Endothelial cell of umbilical vein (primary cell): ENCODE results near the gene SLC26A6.

ENCODE experiments used
- GATA2 ChIP-seq: IDR thresholded peaks from 2 replicates; pipeline ENCODE4 v1.7.0; 2011; ENCODE audit warnings: low read depth, mild to moderate bottlenecking, moderate library complexity, mixed read lengths, low read length; ENCODE audit not compliant: insufficient read length, insufficient read depth
- POLR2A ChIP-seq: IDR thresholded peaks from 2 replicates; pipeline ENCODE4 v1.6.1; 2012; ENCODE audit warnings: low read depth, mild to moderate bottlenecking, control low read depth, low read length
- POLR2AphosphoS5 ChIP-seq: IDR thresholded peaks from 2 replicates; pipeline ENCODE4 v1.6.1; 2012; ENCODE audit warnings: low read depth, mild to moderate bottlenecking, control low read depth, low read length, moderate library complexity; ENCODE audit not compliant: insufficient read depth
- TF ChIP-seq, protein P1 (sequence below), 2 donors: IDR thresholded peaks; 1 replicate in 1 of 2; 2 replicates in 1 of 2; pipeline ENCODE4 v1.5.1; 2011; ENCODE audit warnings: low read length in 2 of 2, mild to moderate bottlenecking in 2 of 2, moderate library complexity in 2 of 2, control low read depth in 1 of 2, inconsistent platforms in 1 of 2, low read depth in 1 of 2; ENCODE audit not compliant: insufficient read depth in 1 of 2; ENCODE audit errors: extremely low read depth in 1 of 2

GRCh38 chr3:48596676-48597407 is 38.4 kb downstream of the SLC26A6 start:
- no peak for TF ChIP-seq POLR2A
- TF ChIP-seq, protein P1, sequence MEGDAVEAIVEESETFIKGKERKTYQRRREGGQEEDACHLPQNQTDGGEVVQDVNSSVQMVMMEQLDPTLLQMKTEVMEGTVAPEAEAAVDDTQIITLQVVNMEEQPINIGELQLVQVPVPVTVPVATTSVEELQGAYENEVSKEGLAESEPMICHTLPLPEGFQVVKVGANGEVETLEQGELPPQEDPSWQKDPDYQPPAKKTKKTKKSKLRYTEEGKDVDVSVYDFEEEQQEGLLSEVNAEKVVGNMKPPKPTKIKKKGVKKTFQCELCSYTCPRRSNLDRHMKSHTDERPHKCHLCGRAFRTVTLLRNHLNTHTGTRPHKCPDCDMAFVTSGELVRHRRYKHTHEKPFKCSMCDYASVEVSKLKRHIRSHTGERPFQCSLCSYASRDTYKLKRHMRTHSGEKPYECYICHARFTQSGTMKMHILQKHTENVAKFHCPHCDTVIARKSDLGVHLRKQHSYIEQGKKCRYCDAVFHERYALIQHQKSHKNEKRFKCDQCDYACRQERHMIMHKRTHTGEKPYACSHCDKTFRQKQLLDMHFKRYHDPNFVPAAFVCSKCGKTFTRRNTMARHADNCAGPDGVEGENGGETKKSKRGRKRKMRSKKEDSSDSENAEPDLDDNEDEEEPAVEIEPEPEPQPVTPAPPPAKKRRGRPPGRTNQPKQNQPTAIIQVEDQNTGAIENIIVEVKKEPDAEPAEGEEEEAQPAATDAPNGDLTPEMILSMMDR (IDR thresholded peaks at IDR 0.05; ENCODE audit: extremely low read depth in 1 of 2, insufficient read depth in 1 of 2, low read depth in 1 of 2, low read length in 2 of 2): no peak
- no peak for TF ChIP-seq GATA2
- no peak for TF ChIP-seq POLR2AphosphoS5
